SK-N-SH (cell line): ENCODE data around the gene BRWD1. TPM values are rescaled to one million over a fixed set of nuclear protein-coding genes. Genes with fewer than 3 reads are reported as not detected.

Experiments used
- CTCF ChIA-PET: fragments of 300-600, 350-600 bp; formaldehyde crosslinking; extraction: SDS; loops from one replicate; lab custom pipeline; 2021; lab: Yijun Ruan, JAX
- POLR2A ChIA-PET: fragments of 350-600 bp; sonication (Branson Sonifier 250); formaldehyde crosslinking; extraction: SDS; loops from one replicate; lab custom pipeline; 2020; ENCODE audit warnings: antibody characterized with exemption, inconsistent platforms; lab: Yijun Ruan, JAX
- DNase-seq: peaks from one replicate; pipeline ENCODE4 v3.0.0; 2012
- H2AFZ ChIP-seq: fragments of 200-600 bp; sonication (generic); 2 replicates; pipeline ENCODE4 v1.8.1; 2016; ENCODE audit warnings: antibody characterized with exemption, mild to moderate bottlenecking, low read depth
- H3F3A ChIP-seq: fragments of 200-600 bp; sonication (generic); replicated peaks from 2 replicates; pipeline ENCODE3; 2016; ENCODE audit warnings: antibody characterized with exemption, mild to moderate bottlenecking; ENCODE audit not compliant: insufficient read depth
- H3K27ac ChIP-seq, 2 experiments: fragments of 200-500 bp in 1 of 2; fragments of 200-600 bp in 1 of 2; sonication (Bioruptor generic) in 1 of 2; sonication (generic), shearing (Covaris generic) in 1 of 2; 2 replicates each; pipeline versions ENCODE4 v1.5.1 to v1.6.1; 2014 to 2016; ENCODE audit warnings: low read depth in 2 of 2, inconsistent platforms in 1 of 2, low read length in 1 of 2, mild to moderate bottlenecking in 1 of 2, mixed read lengths in 1 of 2
- H3K27me3 ChIP-seq: fragments of 200-600 bp; sonication (generic), shearing (Covaris generic); 2 replicates; pipeline ENCODE4 v1.6.1; 2016; ENCODE audit warnings: mixed run types; ENCODE audit not compliant: insufficient read depth
- H3K36me3 ChIP-seq, 2 experiments: fragments of 200-500 bp in 1 of 2; fragments of 200-600 bp in 1 of 2; sonication (Bioruptor generic) in 1 of 2; sonication (generic) in 1 of 2; replicated peaks in 1 of 2; 2 replicates each; pipeline versions ENCODE3 to v1.5.1; 2014 to 2016; ENCODE audit warnings: low read length in 1 of 2, mild to moderate bottlenecking in 1 of 2; ENCODE audit not compliant: insufficient read depth in 2 of 2, control insufficient read depth in 1 of 2
- H3K4me1 ChIP-seq, 2 experiments: fragments of 200-500 bp in 1 of 2; fragments of 200-600 bp in 1 of 2; sonication (Bioruptor generic) in 1 of 2; sonication (generic), shearing (Covaris generic) in 1 of 2; 2 replicates each; pipeline versions ENCODE4 v1.5.1 to v1.6.1; 2014 to 2016; ENCODE audit warnings: low read depth in 1 of 2, low read length in 1 of 2, mixed run types in 1 of 2; ENCODE audit not compliant: insufficient read depth in 2 of 2, control insufficient read depth in 1 of 2
- H3K4me2 ChIP-seq: fragments of 200-600 bp; sonication (generic), shearing (Covaris generic); 2 replicates; pipeline ENCODE4 v1.6.1; 2017; ENCODE audit warnings: mixed run types
- H3K4me3 ChIP-seq, 2 experiments: fragments of 200-500 bp in 1 of 2; fragments of 200-600 bp in 1 of 2; sonication (Bioruptor generic) in 1 of 2; sonication (generic), shearing (Covaris generic) in 1 of 2; 2 replicates each; pipeline versions ENCODE4 v1.5.1 to v1.8.1; 2014 to 2016; ENCODE audit warnings: low read depth in 2 of 2, inconsistent platforms in 1 of 2, low read length in 1 of 2, mild to moderate bottlenecking in 1 of 2, mixed read lengths in 1 of 2, moderate library complexity in 1 of 2
- H3K79me2 ChIP-seq: fragments of 200-600 bp; sonication (generic); 2 replicates; pipeline ENCODE4 v1.8.1; 2017; ENCODE audit warnings: mild to moderate bottlenecking; ENCODE audit not compliant: insufficient read depth
- H3K9ac ChIP-seq: fragments of 200-600 bp; sonication (generic); 2 replicates; pipeline ENCODE4 v1.6.1; 2017; ENCODE audit warnings: mixed run types
- H3K9me2 ChIP-seq: fragments of 200-600 bp; sonication (generic); 2 replicates; pipeline ENCODE4 v1.6.1; 2017; ENCODE audit warnings: mixed run types
- H3K9me3 ChIP-seq: fragments of 200-600 bp; sonication (generic); 2 replicates; pipeline ENCODE4 v1.6.1; 2017; ENCODE audit warnings: mixed run types, mild to moderate bottlenecking, moderate library complexity
- H4K20me1 ChIP-seq: fragments of 200-600 bp; sonication (generic); 2 replicates; pipeline ENCODE4 v1.6.1; 2017; ENCODE audit warnings: mild to moderate bottlenecking, mixed run types; ENCODE audit not compliant: insufficient read depth
- CHD2 ChIP-seq: fragments of 150-350 bp; IDR thresholded peaks from 2 replicates; pipeline ENCODE4 v1.6.1; 2018; ENCODE audit warnings: low read length; ENCODE audit not compliant: partially characterized antibody
- ELF1 ChIP-seq: IDR thresholded peaks from 2 replicates; pipeline ENCODE4 v1.4.0; 2012
- GABPA ChIP-seq: IDR thresholded peaks from 2 replicates; pipeline ENCODE4 v1.4.0; 2012; ENCODE audit warnings: low read depth, mild to moderate bottlenecking
- GATA2 ChIP-seq: sonication (generic); formaldehyde crosslinking; IDR thresholded peaks from 2 replicates; pipeline ENCODE4 v1.5.0; 2020; ENCODE audit warnings: mild to moderate bottlenecking, missing genetic modification reagents
- MAX ChIP-seq: IDR thresholded peaks from 2 replicates; pipeline ENCODE4 v1.4.0; 2012; ENCODE audit warnings: low read depth
- MXI1 ChIP-seq: IDR thresholded peaks from 2 replicates; pipeline ENCODE4 v1.6.1; 2012; ENCODE audit warnings: mild to moderate bottlenecking, low read depth, low read length, improper control_type of control experiment
- NFIC ChIP-seq: IDR thresholded peaks from 2 replicates; pipeline ENCODE4 v1.4.0; 2012; ENCODE audit warnings: borderline replicate concordance
- NRF1 ChIP-seq: IDR thresholded peaks from 2 replicates; pipeline ENCODE4 v1.6.1; 2012; ENCODE audit warnings: low read depth, mild to moderate bottlenecking, low read length
- REST ChIP-seq: IDR thresholded peaks from 2 replicates; pipeline ENCODE4 v1.6.1; 2012; ENCODE audit warnings: mild to moderate bottlenecking, low read depth, low read length, moderate library complexity
- RFX5 ChIP-seq: IDR thresholded peaks from 2 replicates; pipeline ENCODE4 v1.6.1; 2012; ENCODE audit warnings: mild to moderate bottlenecking, improper control_type of control experiment, low read length
- SIN3A ChIP-seq: IDR thresholded peaks from 2 replicates; pipeline ENCODE4 v1.6.1; 2012; ENCODE audit warnings: low read depth, mild to moderate bottlenecking, low read length, moderate library complexity, borderline replicate concordance
- SMC3 ChIP-seq: IDR thresholded peaks from 2 replicates; pipeline ENCODE4 v1.6.1; 2012; ENCODE audit warnings: low read depth, low read length, improper control_type of control experiment
- TAF1 ChIP-seq: IDR thresholded peaks from 2 replicates; pipeline ENCODE4 v1.6.1; 2012; ENCODE audit warnings: low read depth, mild to moderate bottlenecking, low read length, moderate library complexity, borderline replicate concordance
- TCF12 ChIP-seq: IDR thresholded peaks from 2 replicates; pipeline ENCODE4 v1.4.0; 2012
- YY1 ChIP-seq: IDR thresholded peaks from 2 replicates; pipeline ENCODE4 v1.4.0; 2012; ENCODE audit warnings: low read depth, mild to moderate bottlenecking
- ZBTB33 ChIP-seq: IDR thresholded peaks from 2 replicates; pipeline ENCODE4 v1.4.0; 2012; ENCODE audit warnings: low read depth, borderline replicate concordance
- WGBS: methylation state at CpG from one replicate; pipeline ENCODE4 v1.1.6; 2017; ENCODE audit warnings: low lambda C conversion rate; 5-methylcytosine and 5-hydroxymethylcytosine counted together
- polyA plus RNA-seq, 3 experiments: library from polyadenylated mRNA; depleted of rRNA; stranded (reverse); fragments of >200 nt; gene quantifications; 2 replicates each; pipeline ENCODE4 v1.2.3, GENCODE V29; 2012
- TF ChIP-seq, protein P1 (sequence below): fragments of 150-350 bp; IDR thresholded peaks from 2 replicates; pipeline ENCODE4 v1.6.1; 2017; ENCODE audit warnings: antibody characterized with exemption, low read length, low read depth, borderline replicate concordance

Gene BRWD1
- polyA plus RNA-seq, 1 of the 3 experiments (the other 2 are of a cell fraction): 7.9 TPM

GRCh38 chr21:39175665-39176064 lies 137.8 kb downstream of the BRWD1 start:
- no peaks in the 10 kb centered on the region for H3K9me3 ChIP-seq
- H3K4me1 ChIP-seq: no peaks in the 10 kb centered on the region; a peak in 1 of 4 replicates
- 90% methylated on average over 10 of the region's 10 CpGs for WGBS
- no peak overlapping the region for H2AFZ ChIP-seq
- H3K4me3 ChIP-seq: no peak overlapping the region
- POLR2A ChIA-PET: no interaction called here
- H3K27ac ChIP-seq: peak overlapping the region in 1 of 2 experiments; percentile 12; a peak in 1 of 4 replicates
- H3K27me3 ChIP-seq: no peaks in the 10 kb centered on the region
- peaks cover 16% of the 10 kb centered on the region for H3K79me2 ChIP-seq
- no peaks in the 10 kb centered on the region; the same call in 1 of the 2 replicates for H4K20me1 ChIP-seq
- H3F3A ChIP-seq: peaks cover 12% of the 10 kb centered on the region
- H3K36me3 ChIP-seq: peaks cover 53 to 65% of the 10 kb centered on the region in 2 experiments
- DNase-seq: no peak
- CTCF ChIA-PET: interaction anchor here (0.6 to 5.8 kb wide), 5 partner anchors 14 to 441 kb away, joined by 3 to 28 read pairs (median 4); no protein-coding TSS in a partner anchor
- H3K4me2 ChIP-seq: no peak overlapping the region
- no peaks in the 10 kb centered on the region for H3K9me2 ChIP-seq
- TF ChIP-seq, protein P1, sequence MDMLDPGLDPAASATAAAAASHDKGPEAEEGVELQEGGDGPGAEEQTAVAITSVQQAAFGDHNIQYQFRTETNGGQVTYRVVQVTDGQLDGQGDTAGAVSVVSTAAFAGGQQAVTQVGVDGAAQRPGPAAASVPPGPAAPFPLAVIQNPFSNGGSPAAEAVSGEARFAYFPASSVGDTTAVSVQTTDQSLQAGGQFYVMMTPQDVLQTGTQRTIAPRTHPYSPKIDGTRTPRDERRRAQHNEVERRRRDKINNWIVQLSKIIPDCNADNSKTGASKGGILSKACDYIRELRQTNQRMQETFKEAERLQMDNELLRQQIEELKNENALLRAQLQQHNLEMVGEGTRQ: no peak
- no peak for TF ChIP-seq MAX
- TF ChIP-seq TCF12: no peak
- TF ChIP-seq RFX5: no peak
- TF ChIP-seq SIN3A: no peak
- no peak for TF ChIP-seq GABPA
- TF ChIP-seq NFIC: no peak
- no peak for TF ChIP-seq MXI1
- TF ChIP-seq ELF1: no peak
- TF ChIP-seq NRF1: no peak
- TF ChIP-seq REST: no peak
- no peak for TF ChIP-seq YY1
- no peak for TF ChIP-seq TAF1
- TF ChIP-seq SMC3: no peak
- no peak for TF ChIP-seq ZBTB33
- TF ChIP-seq CHD2: no peak
- no peak for TF ChIP-seq GATA2 (CRISPR knock-in tag)
- H3K9ac ChIP-seq: no peak overlapping the region
